Mammary epithelial cell (primary cell): ENCODE measurements around the gene IFT27.

Source experiments
- CTCF ChIP-seq, 2 donors: IDR thresholded peaks in 1 of 2; conservative IDR thresholded peaks in 1 of 2; 2 replicates each; pipeline ENCODE4 v1.5.1; 2011 to 2012; ENCODE audit warnings: inconsistent platforms in 2 of 2, low read length in 2 of 2, mild to moderate bottlenecking in 2 of 2, control low read depth in 1 of 2, low read depth in 1 of 2; ENCODE audit not compliant: insufficient read depth in 1 of 2; ENCODE audit errors: extremely low read depth in 1 of 2
- EZH2 ChIP-seq: IDR thresholded peaks from 2 replicates; pipeline ENCODE4 v1.6.1; 2012; ENCODE audit warnings: low read length, inconsistent platforms, borderline replicate concordance

- TF ChIP-seq CTCF (conservative IDR thresholded peaks at IDR 0.05 in 1 of 2, IDR thresholded peaks at IDR 0.05 in 1 of 2; ENCODE audit: extremely low read depth in 1 of 2, insufficient read depth in 1 of 2, low read depth in 1 of 2, low read length in 2 of 2) (no peak), EZH2 (no peak)
These were observed 20.6 kb downstream of the IFT27 start for GRCh38 chr22:36755316-36755715.
